HG03108 (cell line): ENCODE results near the gene CPNE7.

Experiments
- ATAC-seq: cut with Tn5 transposase; IDR thresholded peaks from one replicate; pipeline ENCODE4 v1.9.1; 2021; ENCODE audit warnings: moderate library complexity; ENCODE audit not compliant: unreplicated experiment

The CPNE7 gene

DNA sequence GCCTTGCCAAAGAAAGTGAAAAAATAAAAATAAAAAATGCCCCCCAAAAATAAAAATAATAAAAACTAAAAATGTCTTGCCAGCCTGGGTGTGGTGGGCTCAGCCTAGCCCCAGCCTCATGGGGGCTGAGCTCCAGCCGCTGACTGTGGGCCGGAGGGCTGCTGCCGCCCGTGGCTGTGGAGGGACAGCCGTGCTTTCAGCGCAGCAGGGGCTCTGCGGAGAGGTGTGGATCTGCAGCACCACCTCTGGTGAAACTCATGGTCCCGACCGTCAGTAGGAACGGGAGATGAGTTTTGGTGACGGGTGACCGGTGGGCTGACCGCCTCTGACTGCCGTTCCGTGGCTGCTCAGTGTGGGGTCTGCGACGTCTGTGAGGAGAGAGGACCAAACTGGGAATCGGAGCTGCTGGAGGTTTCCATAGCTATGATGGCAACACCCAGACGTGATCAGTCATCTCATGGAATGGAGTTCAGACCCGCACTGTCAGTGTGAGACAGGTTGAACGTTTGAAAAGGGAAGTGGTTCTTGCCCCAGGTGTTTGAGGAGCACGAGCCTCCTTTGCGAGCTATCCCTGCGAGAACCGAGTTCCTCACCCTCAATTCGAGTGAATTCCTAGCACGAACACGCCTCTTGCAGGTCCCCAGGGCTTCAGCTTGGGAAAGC, 27.1 kb upstream of the CPNE7 start:
- no peak for ATAC-seq

DNA sequence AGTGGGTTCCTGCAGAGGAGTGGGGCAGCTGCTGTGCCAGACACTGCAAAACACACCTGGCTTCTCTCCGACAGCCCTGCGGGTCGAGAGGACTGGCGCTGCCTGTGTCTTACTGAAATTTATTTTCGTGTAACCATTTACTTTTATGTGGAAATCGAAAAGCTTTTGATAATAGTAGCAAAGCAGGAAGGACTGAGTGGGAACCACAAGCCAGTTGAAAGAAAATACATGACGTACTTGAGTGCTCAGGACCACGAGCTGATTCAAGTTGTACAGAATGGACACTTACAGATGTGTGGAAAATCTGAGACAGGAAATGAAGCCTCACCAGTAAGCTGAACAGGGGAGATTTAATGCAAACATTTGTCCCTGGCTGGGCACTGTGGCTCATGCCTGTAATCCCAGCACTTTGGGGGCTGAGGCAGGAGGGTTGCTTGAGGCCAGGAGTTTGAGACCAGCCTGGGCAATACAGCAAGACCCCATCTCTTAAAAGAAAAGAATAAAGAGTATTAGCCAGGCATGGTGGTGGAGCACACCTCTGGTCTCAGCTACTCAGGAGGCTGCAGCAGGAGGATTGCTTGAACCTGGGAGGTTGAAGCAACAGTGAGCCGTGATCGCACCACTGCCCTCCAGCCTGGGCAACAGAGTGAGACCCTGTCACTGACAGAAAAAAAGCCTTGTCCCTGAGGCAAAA, 26.4 kb upstream of the CPNE7 start:
- ATAC-seq, result no peak

DNA sequence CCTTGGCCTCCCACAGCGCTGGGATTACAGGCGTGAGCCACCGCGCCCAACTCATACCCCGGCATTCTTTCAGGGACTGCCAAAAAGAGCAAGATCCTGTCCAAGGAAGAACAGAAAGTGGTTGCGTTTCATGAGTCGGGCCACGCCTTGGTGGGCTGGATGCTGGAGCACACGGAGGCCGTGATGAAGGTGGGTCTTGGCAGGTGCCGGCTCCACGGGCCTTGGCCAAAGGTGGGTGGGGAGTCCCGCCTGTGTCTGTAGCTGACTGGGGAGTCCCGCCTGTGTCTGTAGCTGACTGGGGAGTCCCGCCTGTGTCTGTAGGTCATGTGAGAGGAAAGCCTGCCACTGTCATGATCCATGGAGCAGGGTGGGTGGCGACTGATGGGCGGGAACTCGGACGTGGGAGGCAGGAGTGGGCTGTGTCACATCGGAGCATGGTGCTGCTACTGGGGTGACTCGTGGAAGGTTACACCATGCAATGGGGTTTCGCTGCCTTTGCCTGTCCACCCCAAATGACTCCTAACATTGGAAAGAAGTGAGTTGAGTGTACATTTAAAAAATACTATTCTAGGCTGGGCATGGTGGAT, 25.0 kb upstream of the CPNE7 start:
- no peak for ATAC-seq

DNA sequence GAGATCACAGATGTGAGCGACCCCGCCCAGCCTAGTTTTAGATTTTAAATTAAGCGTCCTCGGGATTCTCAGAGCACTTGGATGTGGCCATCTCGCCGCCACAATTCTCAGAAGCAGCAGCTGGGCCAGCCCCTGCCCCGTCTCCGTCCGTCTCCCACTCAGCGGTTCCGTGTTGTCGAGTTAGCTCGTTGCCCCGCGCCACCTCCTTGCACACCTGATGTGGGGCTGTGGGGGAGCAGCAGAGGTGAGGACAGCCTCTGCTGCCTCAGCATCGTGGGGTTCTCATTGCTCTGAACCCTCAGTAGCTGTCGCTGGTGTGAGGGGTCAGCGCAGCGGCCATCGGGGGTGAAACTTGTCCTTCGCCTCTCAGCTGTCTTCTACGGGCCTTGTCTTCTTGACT, 23.2 kb upstream of the CPNE7 start:
- ATAC-seq, result no peak

DNA sequence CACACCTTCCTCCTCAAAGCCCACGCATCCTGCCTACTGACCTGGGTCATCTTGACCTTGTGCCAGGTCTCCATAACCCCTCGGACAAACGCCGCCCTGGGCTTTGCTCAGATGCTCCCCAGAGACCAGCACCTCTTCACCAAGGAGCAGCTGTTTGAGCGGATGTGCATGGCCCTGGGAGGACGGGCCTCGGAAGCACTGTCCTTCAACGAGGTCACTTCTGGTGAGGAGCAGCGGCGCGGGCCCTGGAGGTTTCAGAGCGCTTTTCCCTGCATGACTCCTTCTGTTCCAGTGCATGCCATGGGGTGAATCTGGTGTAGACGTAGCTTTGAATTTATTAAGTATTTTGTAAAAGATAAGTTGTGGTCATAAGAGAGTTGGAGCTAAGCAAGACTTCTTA, 22.6 kb upstream of the CPNE7 start:
- ATAC-seq, result no peak

DNA sequence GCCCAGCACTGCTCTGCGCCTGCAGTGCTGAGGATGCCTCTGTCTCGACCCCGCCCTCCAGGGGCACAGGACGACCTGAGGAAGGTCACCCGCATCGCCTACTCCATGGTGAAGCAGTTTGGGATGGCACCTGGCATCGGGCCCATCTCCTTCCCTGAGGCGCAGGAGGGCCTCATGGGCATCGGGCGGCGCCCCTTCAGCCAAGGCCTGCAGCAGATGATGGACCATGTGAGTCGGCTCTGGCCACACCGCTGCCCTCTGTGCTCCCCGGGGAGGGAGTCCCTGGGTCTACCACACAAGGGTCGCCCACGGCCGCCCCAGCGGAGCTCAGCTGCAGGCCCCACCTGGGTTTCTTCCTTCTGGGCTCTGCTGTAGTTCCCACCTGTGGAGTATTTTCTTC, 21.8 kb upstream of the CPNE7 start:
- ATAC-seq, result no peak

DNA sequence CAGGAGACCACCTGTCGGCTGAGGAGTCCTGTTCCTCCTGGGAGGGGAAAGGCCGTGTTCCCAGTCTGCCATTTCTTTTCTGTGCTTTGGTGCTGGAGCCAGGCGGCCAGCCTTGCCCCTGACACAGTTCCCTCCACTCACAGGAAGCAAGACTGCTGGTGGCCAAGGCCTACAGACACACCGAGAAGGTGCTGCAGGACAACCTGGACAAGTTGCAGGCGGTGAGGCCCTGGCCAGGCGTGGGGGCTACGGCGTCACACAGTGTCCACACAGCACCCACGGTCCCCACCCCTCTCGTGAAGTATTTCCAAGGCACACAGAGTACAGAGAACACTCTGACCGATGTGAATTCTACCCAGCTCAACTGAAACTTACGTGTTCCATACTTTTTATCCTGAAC, 21.2 kb upstream of the CPNE7 start:
- ATAC-seq, result no peak

DNA sequence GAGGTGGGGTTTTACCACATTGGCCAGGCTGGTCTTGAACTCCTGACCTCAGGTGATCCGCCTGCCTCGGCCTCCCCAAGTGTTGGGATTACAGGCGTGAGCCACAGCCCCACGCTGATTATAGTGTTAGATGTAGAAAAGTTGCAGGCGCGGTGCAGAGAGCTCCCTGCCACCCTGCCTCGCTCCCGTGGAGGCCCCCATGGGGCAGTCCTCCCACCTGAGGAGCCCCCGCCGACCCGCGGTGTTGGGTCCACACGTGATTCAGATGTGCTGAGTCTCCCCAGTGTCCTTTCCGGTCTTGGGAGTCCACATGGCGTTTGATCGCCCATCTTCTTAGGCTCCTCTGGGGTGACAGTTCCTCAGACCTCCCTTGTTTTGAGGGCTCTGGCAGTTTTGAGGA, 20.3 kb upstream of the CPNE7 start:
- no peak for ATAC-seq

DNA sequence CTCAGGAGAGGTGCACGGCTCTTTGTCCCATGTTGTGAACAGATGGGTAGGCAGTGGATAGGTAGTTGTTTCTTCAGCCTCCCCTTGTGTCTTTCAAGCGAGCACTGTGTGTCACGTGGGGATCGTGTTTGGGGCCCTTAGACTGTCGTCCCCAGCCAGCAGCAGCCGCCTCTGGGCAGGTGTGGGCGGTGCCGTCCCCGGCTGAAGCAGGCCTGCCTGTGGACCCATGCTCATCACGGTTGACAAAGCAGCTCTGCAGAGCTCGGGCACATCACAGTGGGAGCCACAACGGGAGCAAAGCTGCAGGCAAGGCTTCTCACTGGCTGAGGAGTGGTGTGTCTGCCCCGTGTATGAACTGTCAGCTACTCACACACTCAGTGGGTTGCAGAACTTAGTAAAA, 19.8 kb upstream of the CPNE7 start:
- ATAC-seq, result no peak

DNA sequence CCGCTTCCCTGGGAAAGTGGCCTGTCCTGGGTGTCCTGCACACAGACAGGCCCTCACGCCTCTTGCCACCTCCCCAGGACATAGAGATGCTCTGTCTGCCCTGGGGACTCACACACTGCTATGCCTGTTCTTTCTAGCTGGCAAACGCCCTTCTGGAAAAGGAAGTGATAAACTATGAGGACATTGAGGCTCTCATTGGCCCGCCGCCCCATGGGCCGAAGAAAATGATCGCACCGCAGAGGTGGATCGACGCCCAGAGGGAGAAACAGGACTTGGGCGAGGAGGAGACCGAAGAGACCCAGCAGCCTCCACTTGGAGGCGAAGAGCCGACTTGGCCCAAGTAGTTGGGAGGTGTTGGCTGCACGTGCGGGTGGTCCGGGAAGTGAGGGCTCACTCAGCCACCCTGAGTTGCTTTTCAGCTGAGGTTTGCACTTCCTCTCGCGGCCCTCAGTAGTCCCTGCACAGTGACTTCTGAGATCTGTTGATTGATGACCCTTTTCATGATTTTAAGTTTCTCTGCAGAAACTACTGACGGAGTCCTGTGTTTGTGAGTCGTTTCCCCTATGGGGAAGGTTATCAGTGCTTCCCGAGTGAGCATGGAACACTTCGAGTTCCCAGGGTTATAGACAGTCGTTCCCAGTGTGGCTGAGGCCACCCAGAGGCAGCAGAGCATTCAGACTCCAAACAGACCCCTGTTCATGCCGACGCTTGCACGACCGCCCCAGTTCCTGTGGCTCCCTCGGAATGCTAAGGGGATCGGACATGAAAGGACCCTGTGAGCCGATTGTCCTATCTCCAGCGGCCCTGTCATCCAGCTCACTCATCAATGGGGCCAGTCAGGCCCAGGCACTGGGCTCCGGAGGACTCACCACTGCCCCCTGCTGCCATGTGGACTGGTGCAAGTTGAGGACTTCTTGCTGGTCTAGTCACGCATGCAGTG, 18.5 kb upstream of the CPNE7 start:
- no peak for ATAC-seq

DNA sequence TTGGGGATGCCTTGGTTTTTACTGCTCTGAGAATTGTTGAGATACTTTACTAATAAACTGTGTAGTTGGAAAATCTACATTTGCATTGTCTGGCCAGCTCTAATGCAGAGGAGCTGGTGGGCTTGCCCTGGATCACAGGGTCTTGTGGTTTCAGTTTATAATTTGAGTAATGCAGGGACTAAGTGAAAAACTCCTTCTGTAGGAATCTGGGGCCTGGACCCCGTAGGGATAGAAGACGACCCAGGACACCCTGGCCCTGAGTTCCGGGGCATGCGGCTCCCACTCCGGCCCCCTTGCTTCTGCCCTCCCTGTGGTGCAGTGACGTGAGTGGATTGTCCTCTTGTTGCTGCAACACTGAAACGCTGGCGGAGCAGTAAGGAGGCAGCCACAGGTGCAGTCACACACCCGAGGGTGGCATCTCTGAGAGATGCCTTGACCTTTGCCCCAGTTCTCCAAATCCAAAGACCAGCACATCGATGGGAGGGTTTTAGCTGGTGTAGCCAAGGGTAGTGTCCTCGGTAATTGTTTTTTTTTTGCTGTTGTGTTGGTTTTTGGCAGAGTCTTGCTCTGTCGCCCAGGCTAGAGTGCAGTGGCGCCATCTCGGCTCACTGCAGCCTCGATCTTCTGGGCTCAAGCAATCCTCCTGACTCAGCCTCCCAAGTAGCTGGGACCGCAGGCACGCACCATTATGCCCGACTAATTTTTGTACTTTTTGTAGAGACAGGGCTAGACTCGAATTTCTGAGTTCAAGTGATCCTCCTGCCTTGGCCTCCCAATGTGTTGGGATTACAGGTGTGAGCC, 17.7 kb upstream of the CPNE7 start:
- no peak for ATAC-seq

DNA sequence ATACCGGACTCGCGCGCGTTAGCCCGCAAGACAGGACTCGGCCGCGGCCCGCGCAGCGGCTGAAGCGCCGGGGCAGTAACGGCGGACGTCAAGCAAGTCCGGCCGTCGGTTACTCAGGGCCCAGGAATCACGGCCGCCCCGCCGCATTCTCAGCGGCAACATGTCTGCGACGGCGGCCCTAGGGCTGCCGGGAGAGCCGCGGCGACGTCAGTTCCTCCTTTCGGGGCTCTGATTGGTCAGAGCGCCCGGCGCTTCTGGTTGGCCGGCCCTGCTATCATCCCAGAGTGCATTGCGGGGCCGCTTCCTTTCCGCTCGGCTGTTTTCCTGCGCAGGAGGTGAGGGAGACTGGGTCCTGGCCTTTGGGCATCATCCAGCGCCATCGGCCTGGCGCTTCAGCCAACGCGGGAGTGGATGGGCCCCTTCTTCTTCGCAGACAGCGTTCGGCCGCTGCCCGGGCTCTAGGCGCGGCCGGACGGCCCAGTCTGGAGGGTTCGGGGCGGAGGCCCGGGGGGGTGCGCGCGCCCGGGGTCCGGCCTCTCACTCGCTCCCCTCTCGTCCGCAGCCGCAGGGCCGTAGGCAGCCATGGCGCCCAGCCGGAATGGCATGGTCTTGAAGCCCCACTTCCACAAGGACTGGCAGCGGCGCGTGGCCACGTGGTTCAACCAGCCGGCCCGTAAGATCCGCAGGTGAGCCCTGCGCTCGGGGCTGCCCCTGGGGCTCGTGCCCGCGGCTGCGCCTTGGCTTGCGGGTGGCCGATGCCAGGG, 15.0 kb upstream of the CPNE7 start, which contains the start of gene RPL13:
Gene RPL13, plus strand, starts transcription at position 305 of the 764 bp plus-strand sequence. Its CDS starts 278 bp downstream, at position 583.
- peak; percentile 86 for ATAC-seq

DNA sequence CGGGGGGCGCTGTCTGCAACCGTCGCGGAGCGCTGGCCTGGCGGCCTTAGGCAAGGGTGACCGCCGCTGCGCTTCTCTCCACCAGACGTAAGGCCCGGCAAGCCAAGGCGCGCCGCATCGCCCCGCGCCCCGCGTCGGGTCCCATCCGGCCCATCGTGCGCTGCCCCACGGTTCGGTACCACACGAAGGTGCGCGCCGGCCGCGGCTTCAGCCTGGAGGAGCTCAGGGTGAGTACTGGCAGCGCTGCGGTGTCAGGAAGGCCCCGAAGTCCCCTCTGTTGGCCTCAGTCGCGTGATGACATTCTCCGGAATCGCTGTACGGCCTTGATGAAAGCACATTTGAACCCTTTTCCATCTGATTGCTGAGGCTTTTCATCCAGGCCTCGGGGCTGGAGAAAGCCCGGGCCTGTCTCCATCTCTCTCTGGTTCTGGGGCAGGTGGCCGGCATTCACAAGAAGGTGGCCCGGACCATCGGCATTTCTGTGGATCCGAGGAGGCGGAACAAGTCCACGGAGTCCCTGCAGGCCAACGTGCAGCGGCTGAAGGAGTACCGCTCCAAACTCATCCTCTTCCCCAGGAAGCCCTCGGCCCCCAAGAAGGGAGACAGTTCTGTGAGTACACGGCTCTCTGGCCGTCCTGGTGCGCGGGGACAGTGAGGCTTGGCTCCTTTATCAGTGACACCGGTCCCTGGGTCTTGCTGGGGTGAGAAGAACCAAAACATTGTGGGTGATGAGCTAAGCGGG, 14.2 kb upstream of the CPNE7 start:
- no peak for ATAC-seq

DNA sequence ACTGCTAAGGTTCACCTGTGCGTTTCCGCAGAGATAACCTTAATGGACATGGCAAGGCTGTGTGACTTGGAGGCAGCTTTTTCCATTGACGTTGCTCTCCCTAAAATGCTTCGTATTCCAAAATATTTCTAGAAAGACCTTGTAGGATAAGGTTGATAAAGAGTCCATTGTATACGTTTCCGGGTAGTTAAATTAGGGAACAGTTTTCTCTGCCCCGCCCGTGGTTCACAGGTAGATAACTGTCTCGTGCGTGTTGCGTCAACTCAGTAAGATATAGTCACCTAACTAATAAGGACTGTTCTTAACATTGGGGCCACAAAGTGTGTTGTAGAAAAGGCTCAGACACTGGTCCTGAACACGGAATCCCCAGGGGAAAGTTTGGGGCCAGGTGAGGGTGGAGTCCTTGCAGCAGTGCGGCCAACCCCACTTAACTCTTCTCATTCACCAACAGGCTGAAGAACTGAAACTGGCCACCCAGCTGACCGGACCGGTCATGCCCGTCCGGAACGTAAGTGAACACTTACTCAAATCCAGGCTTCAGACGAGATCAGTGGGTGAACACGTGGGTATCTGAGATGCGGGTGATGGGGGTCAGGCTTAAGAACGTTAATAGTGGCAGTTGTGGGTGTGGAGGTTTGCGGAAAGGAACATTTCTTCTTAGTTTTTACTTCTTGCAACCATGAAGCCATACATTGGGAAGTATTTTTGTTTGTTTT, 13.5 kb upstream of the CPNE7 start:
- no peak for ATAC-seq

DNA sequence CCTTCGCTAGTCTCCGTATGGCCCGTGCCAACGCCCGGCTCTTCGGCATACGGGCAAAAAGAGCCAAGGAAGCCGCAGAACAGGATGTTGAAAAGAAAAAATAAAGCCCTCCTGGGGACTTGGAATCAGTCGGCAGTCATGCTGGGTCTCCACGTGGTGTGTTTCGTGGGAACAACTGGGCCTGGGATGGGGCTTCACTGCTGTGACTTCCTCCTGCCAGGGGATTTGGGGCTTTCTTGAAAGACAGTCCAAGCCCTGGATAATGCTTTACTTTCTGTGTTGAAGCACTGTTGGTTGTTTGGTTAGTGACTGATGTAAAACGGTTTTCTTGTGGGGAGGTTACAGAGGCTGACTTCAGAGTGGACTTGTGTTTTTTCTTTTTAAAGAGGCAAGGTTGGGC, 12.6 kb upstream of the CPNE7 start:
- ATAC-seq, result no peak

DNA sequence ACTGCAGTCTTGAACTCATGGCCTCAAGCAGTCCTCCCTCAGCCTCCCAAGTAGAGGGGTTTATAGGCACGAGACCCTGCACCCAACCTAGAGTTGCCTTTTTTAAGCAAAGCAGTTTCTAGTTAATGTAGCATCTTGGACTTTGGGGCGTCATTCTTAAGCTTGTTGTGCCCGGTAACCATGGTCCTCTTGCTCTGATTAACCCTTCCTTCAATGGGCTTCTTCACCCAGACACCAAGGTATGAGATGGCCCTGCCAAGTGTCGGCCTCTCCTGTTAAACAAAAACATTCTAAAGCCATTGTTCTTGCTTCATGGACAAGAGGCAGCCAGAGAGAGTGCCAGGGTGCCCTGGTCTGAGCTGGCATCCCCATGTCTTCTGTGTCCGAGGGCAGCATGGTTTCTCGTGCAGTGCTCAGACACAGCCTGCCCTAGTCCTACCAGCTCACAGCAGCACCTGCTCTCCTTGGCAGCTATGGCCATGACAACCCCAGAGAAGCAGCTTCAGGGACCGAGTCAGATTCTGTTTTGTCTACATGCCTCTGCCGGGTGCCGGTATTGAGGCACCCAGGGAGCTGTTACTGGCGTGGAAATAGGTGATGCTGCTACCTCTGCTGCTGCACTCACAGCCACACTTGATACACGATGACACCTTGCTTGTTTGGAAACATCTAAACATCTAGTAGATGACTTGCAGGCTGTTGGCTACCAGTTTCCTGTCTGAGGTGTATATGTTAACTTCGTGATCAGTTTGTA, 11.7 kb upstream of the CPNE7 start:
- ATAC-seq, result no peak

DNA sequence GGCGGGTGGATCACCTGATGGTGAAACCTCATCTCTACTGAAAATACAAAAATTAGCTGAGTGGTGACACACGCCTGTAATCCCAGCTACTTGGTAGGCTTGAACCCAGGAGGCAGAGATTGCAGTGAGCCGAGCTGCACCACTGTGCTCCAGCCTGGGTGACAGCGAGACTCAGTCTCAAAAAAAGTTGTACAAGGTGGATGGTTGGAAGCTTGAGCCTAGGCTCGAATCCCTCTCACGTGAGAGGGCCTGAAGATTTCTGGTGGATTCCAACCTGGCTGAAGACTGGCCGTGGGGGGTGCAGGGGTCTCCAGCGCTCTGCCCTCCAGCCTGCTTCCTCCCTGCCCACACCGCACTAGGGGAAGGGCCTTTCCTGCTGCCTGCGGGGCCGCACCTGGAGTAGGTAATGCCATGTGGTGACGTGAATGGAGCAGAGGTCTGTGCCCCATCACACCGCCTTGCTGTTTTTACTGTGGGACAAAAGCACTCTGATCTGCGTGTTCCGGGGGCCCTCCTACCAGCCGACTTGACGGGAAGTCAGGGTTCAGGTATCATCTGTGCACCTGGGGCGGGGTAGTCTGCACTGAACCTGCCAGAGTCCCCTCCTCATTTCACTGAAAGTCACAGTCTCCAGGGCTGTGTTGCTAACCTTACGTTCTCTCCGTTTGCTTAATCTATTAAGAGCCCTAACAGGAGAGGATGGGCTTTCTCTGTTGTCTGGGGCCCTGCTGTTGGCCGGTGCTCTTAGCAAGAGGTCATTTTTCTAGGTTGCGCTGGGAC, 10.9 kb upstream of the CPNE7 start:
- ATAC-seq, result no peak
